ENCODE data around the gene KRT8.

Gene KRT8

GRCh38 chr12:52847335-52848102, 57.4 kb downstream of the KRT8 start:
- peak; percentile 33 for DNase-seq (ENCODE audit: low spot score)

All from SW480 (cell line).